ENCODE data around the gene PLXNA4. TPM values are rescaled to one million over a fixed set of nuclear protein-coding genes. Genes with fewer than 3 reads are reported as not detected.

PLXNA4 gene
- total and polyA plus RNA-seq, 9 of the 15 experiments (the other 6 are each of a cell fraction or from before 2014, with no cell fraction given) = under 0.01 to 0.09 TPM; not detected in 7

DNA sequence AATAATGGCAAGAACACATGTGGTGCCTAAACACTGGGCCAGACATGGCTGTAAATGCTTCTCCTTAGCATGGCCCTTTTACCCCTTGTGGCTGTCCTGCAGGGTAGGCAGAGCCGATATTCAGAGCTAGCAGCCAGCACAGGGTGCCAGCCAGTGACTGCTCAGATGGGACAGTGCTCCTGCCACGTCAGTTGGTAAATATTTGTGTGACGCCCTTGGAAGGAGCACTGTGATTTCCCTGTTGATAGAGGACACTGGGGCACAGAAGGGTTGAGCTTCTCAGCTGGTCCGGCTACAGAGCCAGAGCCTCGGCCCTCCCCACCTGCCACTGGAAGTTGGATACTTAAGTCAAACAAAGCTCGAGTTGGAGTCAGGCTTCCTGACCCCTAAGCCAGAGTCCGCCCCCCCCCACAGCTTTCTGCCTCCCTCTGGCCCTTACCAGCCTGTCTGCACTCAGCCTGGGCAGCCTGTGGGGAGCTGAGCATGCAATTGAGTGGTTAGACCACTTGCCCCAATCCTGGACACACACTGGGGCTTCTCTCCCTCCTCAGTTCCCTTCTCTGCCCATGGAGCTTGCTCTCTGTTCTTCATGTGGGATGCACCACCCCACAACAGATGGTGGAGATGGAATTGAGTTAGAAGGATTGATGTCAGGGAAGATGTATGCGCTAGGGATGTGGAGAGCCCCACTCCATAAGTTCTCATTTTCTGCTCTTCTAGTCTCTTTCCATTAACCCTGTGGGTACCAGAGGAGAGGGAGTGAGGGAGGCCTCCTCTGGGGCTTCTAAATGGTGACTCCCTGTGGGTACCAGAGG, 350.8 kb downstream of the PLXNA4 start (continued):
- TF ChIP-seq RCOR1 (IDR thresholded peaks at IDR 0.05; ENCODE audit: borderline replicate concordance in 1 of 2, low read depth in 2 of 2, low read length in 2 of 2) = no peak
- TF ChIP-seq, protein P1, sequence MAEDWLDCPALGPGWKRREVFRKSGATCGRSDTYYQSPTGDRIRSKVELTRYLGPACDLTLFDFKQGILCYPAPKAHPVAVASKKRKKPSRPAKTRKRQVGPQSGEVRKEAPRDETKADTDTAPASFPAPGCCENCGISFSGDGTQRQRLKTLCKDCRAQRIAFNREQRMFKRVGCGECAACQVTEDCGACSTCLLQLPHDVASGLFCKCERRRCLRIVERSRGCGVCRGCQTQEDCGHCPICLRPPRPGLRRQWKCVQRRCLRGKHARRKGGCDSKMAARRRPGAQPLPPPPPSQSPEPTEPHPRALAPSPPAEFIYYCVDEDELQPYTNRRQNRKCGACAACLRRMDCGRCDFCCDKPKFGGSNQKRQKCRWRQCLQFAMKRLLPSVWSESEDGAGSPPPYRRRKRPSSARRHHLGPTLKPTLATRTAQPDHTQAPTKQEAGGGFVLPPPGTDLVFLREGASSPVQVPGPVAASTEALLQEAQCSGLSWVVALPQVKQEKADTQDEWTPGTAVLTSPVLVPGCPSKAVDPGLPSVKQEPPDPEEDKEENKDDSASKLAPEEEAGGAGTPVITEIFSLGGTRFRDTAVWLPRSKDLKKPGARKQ (CRISPR knock-in tag; IDR thresholded peaks at IDR 0.05) = no peak
- TF ChIP-seq RBM22 (IDR thresholded peaks at IDR 0.05; ENCODE audit: low read depth, low read length, poor library complexity, severe bottlenecking) = no peak
- TF ChIP-seq STAT5A (IDR thresholded peaks at IDR 0.05; ENCODE audit: borderline replicate concordance, low read length) = no peak
- TF ChIP-seq PHB (CRISPR knock-in tag; IDR thresholded peaks at IDR 0.05) = no peak

DNA sequence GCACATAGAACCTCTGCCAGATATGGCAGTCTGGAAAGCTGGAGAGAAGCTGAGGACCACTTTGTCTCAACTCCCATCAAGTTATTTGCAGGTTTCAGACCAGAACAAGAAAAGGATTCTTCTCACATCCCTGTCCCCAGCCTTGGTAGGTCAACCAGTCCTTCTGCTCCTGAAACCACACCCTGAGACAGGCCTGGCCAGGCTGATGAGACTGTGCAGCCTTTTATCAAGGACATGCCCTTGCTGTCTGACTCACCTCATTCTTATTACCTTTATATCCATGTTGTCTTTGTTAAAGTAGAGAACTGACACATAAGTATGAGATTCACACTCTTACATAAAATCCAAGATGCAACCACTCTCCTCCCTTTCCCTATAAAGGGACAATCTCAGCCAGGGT, 354.9 kb downstream of the PLXNA4 start:
- BruUV-seq (replicated peaks) = no TSS peak
- no peak overlapping the region for H3K4me3 ChIP-seq
- no peak overlapping the region for H3K9ac ChIP-seq (ENCODE audit: insufficient read depth in 1 of 2, low read depth in 2 of 2, low read length in 2 of 2)
- H2AFZ ChIP-seq (ENCODE audit: low read depth, low read length) = no peak overlapping the region
- H3K4me2 ChIP-seq (ENCODE audit: insufficient read depth, low read length) = no peak overlapping the region
- ChIA-PET CTCF (ENCODE audit: low intra/inter-chr PET ratio) (no interaction called here), POLR2A (interaction anchor here (0.6 to 1.5 kb wide), 3 partner anchors 11 to 14 kb away, joined by 3 to 5 read pairs (median 3); no protein-coding TSS in a partner anchor)
- FAIRE-seq = no peak
- peaks cover 4% of the 10 kb centered on the region for H3K9me1 ChIP-seq (ENCODE audit: control insufficient read depth, insufficient read depth, low read length)
- intact Hi-C loops (cut with micrococcal nuclease) = no loop called here
- peaks cover 3% of the 10 kb centered on the region; the same call in 1 of the 2 replicates for H4K20me1 ChIP-seq (replicated peaks; ENCODE audit: control insufficient read depth, insufficient read depth, low read length)
- H3K9me3 ChIP-seq (replicated peaks; ENCODE audit: control insufficient read depth, insufficient read depth, low read depth, low read length) = no peaks in the 10 kb centered on the region
- ATAC-seq = no peak
- in situ Hi-C loops (cut with MboI) = no loop called here
- H3K79me2 ChIP-seq (ENCODE audit: control insufficient read depth, insufficient read depth, low read length) = no peaks in the 10 kb centered on the region
- peaks cover 0 to 11% of the 10 kb centered on the region in 2 experiments; a peak in 1 of 5 replicates for H3K27me3 ChIP-seq (ENCODE audit: control insufficient read depth in 2 of 2, insufficient read depth in 2 of 2, low read length in 2 of 2)
- no peaks in the 10 kb centered on the region for H3K4me1 ChIP-seq (replicated peaks in 1 of 2; ENCODE audit: control insufficient read depth in 2 of 2, insufficient read depth in 2 of 2, low read length in 2 of 2)
- no peak overlapping the region for H3K27ac ChIP-seq (ENCODE audit: extremely low read depth, low read depth, low read length)
- no peaks in the 10 kb centered on the region for H3K36me3 ChIP-seq (ENCODE audit: control insufficient read depth, insufficient read depth, low read length)
- DNase-seq (ENCODE audit: extremely low read depth in 1 of 4, low spot score in 3 of 4) = no peak
- TF ChIP-seq ZNF347 (CRISPR knock-in tag; IDR thresholded peaks at IDR 0.05; ENCODE audit: low read depth) (no peak), CC2D1A (IDR thresholded peaks at IDR 0.05) (no peak), POLR2G (IDR thresholded peaks at IDR 0.05; ENCODE audit: low read depth, low read length) (no peak), KAT8 (IDR thresholded peaks at IDR 0.05; ENCODE audit: low read depth) (no peak), ZNF175 (CRISPR knock-in tag; IDR thresholded peaks at IDR 0.05; ENCODE audit: low read depth) (no peak), ZNF316 (IDR thresholded peaks at IDR 0.05) (no peak), FUS (optimal IDR thresholded peaks at IDR 0.05; ENCODE audit: low read depth, low read length) (no peak), ZEB2 (IDR thresholded peaks at IDR 0.05) (no peak)
- TF ChIP-seq, protein P2, sequence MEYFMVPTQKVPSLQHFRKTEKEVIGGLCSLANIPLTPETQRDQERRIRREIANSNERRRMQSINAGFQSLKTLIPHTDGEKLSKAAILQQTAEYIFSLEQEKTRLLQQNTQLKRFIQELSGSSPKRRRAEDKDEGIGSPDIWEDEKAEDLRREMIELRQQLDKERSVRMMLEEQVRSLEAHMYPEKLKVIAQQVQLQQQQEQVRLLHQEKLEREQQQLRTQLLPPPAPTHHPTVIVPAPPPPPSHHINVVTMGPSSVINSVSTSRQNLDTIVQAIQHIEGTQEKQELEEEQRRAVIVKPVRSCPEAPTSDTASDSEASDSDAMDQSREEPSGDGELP (CRISPR knock-in tag; IDR thresholded peaks at IDR 0.05; ENCODE audit: borderline replicate concordance) = no peak
- TF ChIP-seq, protein P3, sequence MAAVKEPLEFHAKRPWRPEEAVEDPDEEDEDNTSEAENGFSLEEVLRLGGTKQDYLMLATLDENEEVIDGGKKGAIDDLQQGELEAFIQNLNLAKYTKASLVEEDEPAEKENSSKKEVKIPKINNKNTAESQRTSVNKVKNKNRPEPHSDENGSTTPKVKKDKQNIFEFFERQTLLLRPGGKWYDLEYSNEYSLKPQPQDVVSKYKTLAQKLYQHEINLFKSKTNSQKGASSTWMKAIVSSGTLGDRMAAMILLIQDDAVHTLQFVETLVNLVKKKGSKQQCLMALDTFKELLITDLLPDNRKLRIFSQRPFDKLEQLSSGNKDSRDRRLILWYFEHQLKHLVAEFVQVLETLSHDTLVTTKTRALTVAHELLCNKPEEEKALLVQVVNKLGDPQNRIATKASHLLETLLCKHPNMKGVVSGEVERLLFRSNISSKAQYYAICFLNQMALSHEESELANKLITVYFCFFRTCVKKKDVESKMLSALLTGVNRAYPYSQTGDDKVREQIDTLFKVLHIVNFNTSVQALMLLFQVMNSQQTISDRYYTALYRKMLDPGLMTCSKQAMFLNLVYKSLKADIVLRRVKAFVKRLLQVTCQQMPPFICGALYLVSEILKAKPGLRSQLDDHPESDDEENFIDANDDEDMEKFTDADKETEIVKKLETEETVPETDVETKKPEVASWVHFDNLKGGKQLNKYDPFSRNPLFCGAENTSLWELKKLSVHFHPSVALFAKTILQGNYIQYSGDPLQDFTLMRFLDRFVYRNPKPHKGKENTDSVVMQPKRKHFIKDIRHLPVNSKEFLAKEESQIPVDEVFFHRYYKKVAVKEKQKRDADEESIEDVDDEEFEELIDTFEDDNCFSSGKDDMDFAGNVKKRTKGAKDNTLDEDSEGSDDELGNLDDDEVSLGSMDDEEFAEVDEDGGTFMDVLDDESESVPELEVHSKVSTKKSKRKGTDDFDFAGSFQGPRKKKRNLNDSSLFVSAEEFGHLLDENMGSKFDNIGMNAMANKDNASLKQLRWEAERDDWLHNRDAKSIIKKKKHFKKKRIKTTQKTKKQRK (IDR thresholded peaks at IDR 0.05; ENCODE audit: borderline replicate concordance, low read depth, low read length) = no peak
